GM10266 (cell line): ENCODE results near the gene ZFAND3.
"Not testable (repeated sequence)": the region's sequence is repeated elsewhere in the genome, so short reads cannot be mapped to it uniquely, and the experiment has no call there.

Experiments
- DNase-seq: peaks from one replicate; pipeline ENCODE4 v3.0.0; 2012; ENCODE audit errors: extremely low spot score
- TF ChIP-seq, protein P1 (sequence below): IDR thresholded peaks from 2 replicates; pipeline ENCODE4 v1.5.1; 2012; ENCODE audit warnings: mild to moderate bottlenecking, low read depth; ENCODE audit not compliant: control insufficient read depth, insufficient read depth; ENCODE audit errors: missing control alignments

The ZFAND3 gene

DNA sequence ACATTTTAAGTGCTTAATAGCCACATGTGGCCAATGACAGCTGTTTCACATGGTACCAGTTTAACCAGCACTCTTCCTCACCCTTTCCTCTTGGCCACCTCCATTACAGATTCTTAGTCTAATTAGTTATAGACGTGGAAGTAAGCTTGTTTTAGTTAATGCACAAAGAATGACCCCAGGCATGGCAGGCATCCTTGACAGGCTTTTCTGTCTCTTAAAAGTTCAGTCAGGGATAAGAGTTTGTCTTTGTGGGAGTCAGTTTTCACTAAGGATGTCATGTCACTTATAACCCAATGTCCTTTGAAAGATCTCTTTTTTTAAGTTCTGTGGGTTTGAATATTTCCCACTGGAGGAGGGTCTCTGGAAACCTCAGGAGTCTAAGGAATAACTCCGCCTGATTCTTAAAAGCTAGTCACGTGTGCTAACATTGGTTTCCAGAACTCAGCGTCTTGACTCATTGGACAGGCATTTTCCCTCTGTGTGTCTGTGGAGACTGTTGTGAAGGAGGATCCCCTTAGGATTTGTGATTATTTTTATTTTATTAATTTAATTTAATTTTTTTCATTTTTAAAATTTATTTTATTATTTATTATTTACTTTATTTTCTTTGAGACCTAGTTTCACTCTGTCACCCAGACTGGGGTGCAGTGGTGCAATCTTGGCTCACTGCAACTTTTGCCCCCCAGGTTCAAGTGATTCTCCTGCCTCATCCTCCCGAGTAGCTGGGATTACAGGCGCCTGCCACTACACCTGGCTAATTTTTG, 171.4 kb downstream of the ZFAND3 start:
- no peak for DNase-seq
- TF ChIP-seq, protein P1, sequence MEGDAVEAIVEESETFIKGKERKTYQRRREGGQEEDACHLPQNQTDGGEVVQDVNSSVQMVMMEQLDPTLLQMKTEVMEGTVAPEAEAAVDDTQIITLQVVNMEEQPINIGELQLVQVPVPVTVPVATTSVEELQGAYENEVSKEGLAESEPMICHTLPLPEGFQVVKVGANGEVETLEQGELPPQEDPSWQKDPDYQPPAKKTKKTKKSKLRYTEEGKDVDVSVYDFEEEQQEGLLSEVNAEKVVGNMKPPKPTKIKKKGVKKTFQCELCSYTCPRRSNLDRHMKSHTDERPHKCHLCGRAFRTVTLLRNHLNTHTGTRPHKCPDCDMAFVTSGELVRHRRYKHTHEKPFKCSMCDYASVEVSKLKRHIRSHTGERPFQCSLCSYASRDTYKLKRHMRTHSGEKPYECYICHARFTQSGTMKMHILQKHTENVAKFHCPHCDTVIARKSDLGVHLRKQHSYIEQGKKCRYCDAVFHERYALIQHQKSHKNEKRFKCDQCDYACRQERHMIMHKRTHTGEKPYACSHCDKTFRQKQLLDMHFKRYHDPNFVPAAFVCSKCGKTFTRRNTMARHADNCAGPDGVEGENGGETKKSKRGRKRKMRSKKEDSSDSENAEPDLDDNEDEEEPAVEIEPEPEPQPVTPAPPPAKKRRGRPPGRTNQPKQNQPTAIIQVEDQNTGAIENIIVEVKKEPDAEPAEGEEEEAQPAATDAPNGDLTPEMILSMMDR = no peak

- no peak for DNase-seq
- TF ChIP-seq, protein P1 = no peak
Measured at GRCh38 chr6:37992749-37993148, 173.2 kb downstream of the ZFAND3 start.

DNA sequence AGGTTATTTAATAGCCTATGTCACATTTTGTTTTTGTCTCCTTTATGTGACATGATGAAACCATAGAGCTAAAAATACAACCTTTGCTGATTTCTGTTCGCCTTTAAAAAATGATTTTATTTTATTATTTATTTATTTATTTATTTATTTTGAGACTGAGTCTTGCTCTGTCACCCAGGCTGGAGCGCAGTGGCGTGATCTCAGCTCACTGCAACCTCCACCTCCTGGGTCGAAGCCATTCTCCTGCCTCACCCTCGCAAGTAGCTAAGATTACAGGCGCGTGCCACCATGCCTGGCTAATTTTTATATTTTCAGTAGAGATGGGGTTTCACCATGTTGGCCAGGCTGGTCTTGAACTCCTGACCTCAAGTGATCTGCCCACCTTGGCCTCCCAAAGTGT, 173.7 kb downstream of the ZFAND3 start:
- not testable (repeated sequence) for DNase-seq

DNA sequence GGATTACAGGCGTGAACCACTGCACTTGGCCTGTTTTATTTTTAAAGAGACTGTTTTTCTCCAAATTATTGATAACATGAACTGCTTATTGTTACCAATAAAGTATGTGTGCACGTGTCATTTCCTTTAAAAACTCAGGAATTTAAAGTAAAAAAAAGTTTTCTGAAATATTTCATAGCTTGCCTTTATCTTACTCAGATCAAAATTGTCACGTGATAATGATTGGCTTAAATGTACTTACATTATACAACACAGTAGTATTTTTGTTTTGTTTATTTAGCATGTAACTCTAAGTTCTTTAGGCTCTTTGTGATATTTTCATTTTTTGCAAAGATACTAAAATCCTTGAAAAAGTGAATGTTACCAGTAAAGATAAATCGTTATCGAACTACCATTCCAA, 174.1 kb downstream of the ZFAND3 start:
- TF ChIP-seq, protein P1 = no peak
- no peak for DNase-seq

GRCh38 chr6:37994223-37994622, 174.7 kb downstream of the ZFAND3 start:
- TF ChIP-seq, protein P1 = no peak
- no peak for DNase-seq

GRCh38 chr6:37998366-37998765, 178.8 kb downstream of the ZFAND3 start:
- TF ChIP-seq, protein P1 = no peak
- DNase-seq = no peak

GRCh38 chr6:38001386-38001785, 181.9 kb downstream of the ZFAND3 start:
- no peak for DNase-seq
- TF ChIP-seq, protein P1 = no peak

- TF ChIP-seq, protein P1 = no peak
- no peak for DNase-seq
Measured at GRCh38 chr6:38004908-38005307, 185.4 kb downstream of the ZFAND3 start.
